ENCODE measurements around the gene CHCHD4.

- TF ChIP-seq CTCF (IDR thresholded peaks at IDR 0.05), result no peak
- TF ChIP-seq POLR2A (IDR thresholded peaks at IDR 0.05), result no peak
Observed at GRCh38 chr3:14150078-14150477, 25.4 kb upstream of the CHCHD4 start.
